Pancreas (tissue), 10 donors: ENCODE results near the gene ONECUT1. TPM values are rescaled to one million over a fixed set of nuclear protein-coding genes. Genes with fewer than 3 reads are reported as not detected.

ENCODE experiments used
- ATAC-seq, 4 donors: fragments of 200-7000 bp; cut with Tn5 transposase; one replicate each; pipeline versions ENCODE4 v1.8.0 to v1.9.1; 2020; ENCODE audit warnings: mild to moderate bottlenecking in 4 of 4, moderate library complexity in 4 of 4
- DNase-seq, 6 donors: peaks; one replicate each; pipeline ENCODE4 v3.0.0-alpha.2; 2020
- FAIRE-seq: peaks from 2 replicates; lab custom pipeline; 2012; peaks lifted over from hg19 to GRCh38; lab: Jason Lieb, UNC
- H3K27ac ChIP-seq, 4 donors: fragments of 200-600 bp; sonication (generic); 1 replicate in 3 of 4; 2 replicates in 1 of 4; pipeline versions ENCODE4 v1.5.0 to v1.8.0; 2020
- H3K27me3 ChIP-seq, 4 donors: fragments of 200-600 bp; one replicate each; pipeline ENCODE4 v1.8.0; 2021
- H3K36me3 ChIP-seq, 3 donors: fragments of 200-600 bp; sonication (generic) in 1 of 3; one replicate each; pipeline versions ENCODE4 v1.5.0 to v1.8.0; 2020 to 2021
- H3K4me1 ChIP-seq, 3 donors: fragments of 200-600 bp; one replicate each; pipeline ENCODE4 v1.8.0; 2021
- H3K4me3 ChIP-seq, 4 donors: fragments of 200-600 bp; sonication (generic) in 2 of 4; one replicate each; pipeline versions ENCODE4 v1.5.0 to v1.8.0; 2020 to 2021
- H3K9me3 ChIP-seq, 4 donors: fragments of 200-600 bp; one replicate each; pipeline ENCODE4 v1.8.0; 2021
- CTCF ChIP-seq, 4 donors: fragments of 200-600 bp; sonication (generic) in 3 of 4; IDR thresholded peaks; one replicate each; pipeline versions ENCODE4 v1.5.0 to v1.8.0; 2021; ENCODE audit warnings: antibody characterized with exemption in 4 of 4
- WGBS, 2 donors: extraction: QIAGEN DNeasy Blood & Tissue Kit; methylation state at CpG; one replicate each; pipeline ENCODE4 v1.1.7; 2013; 5-methylcytosine and 5-hydroxymethylcytosine counted together
- intact Hi-C, 3 donors: fragments of 100-400 bp; cut with DNase I; formaldehyde crosslinking; loops; one replicate each; pipeline versions ENCODE4 v1.11.1 to v1.14.2; 2022
- polyA plus RNA-seq, 2 donors: library from polyadenylated mRNA; stranded (reverse); fragments of 200-250 nt; gene quantifications; one replicate each; pipeline ENCODE4 v1.2.3, GENCODE V29; 2013
- total RNA-seq, 6 donors: library from RNA; stranded (reverse); fragmentation: NEBNext Ultra II Directional in 4 of 6; extraction: Animal tissue kit (Norgen Biotek cat#: 25700) in 4 of 6; gene quantifications; one replicate each; pipeline versions ENCODE4 v1.2.1 to v1.2.4, GENCODE V29; 2021 to 2023
- donor health status: healthy with polysubstance abuse.
- donor health status: DM: no; HTN: no; CAD: no; lungs with moderate emphysema.
- donor health status: DM: no; HTN: no; CAD: no.
- donor health status: control.
- donor health status: control.
- donor health status: Bipolar disorder and iron deficiency.
- donor health status: DM: yes; HTN: yes; CAD: no.
- donor health status: DM: no; HTN: no; CAD: no.
- donor health status: DM: no; HTN: no; CAD: no.
- donor health status: DM: yes; HTN: yes; CAD: no.

ONECUT1 gene
- total and polyA plus RNA-seq, 8 donors, result 8.0 to 56.2 (median 36.8) TPM

GRCh38 chr15:52772766-52773165, 17.4 kb downstream of the ONECUT1 start:
- DNase-seq, result no peak
- ATAC-seq, result no peak
- Histone ChIP-seq H3K36me3 (no peaks in the 10 kb centered on the region), H3K9me3 (no peaks in the 10 kb centered on the region), H3K4me3 (no peak overlapping the region), H3K27ac (no peak overlapping the region), H3K4me1 (peaks cover 0 to 4% (median 4%) of the 10 kb centered on the region in 3 donors), H3K27me3 (no peaks in the 10 kb centered on the region)
- no peak for FAIRE-seq
- 50 to 60% methylated on average over 5 of the region's 5 CpGs for WGBS, 2 donors
- intact Hi-C loops, result no loop called here
- no peak for TF ChIP-seq CTCF (IDR thresholded peaks at IDR 0.05)

- ATAC-seq, result peak; percentile 38 to 74 (median 62)
- 43 to 49% methylated on average over 3 of the region's 3 CpGs for WGBS, 2 donors
- peaks cover 0 to 6% (median 0%) of the 10 kb centered on the region in 3 donors for H3K36me3 ChIP-seq
- no peak for DNase-seq
- TF ChIP-seq CTCF (IDR thresholded peaks at IDR 0.05), result no peak
- H3K27me3 ChIP-seq, result no peaks in the 10 kb centered on the region
- intact Hi-C loops, result no loop called here
- no peak for FAIRE-seq
- H3K27ac ChIP-seq, result no peak overlapping the region
- no peaks in the 10 kb centered on the region for H3K9me3 ChIP-seq
- H3K4me3 ChIP-seq, result no peak overlapping the region
- H3K4me1 ChIP-seq, result peaks cover 4 to 12% (median 5%) of the 10 kb centered on the region in 3 donors
These were observed 24.4 kb downstream of the ONECUT1 start for GRCh38 chr15:52765785-52766184.

GRCh38 chr15:52764731-52765130, 25.4 kb downstream of the ONECUT1 start:
- peaks cover 0 to 6% (median 0%) of the 10 kb centered on the region in 3 donors for H3K36me3 ChIP-seq
- no peak overlapping the region for H3K4me3 ChIP-seq
- no peaks in the 10 kb centered on the region for H3K27me3 ChIP-seq
- H3K4me1 ChIP-seq, result peaks cover 4 to 10% (median 5%) of the 10 kb centered on the region in 3 donors
- no peaks in the 10 kb centered on the region for H3K9me3 ChIP-seq
- DNase-seq (no peak), ATAC-seq (no peak), FAIRE-seq (no peak)
- intact Hi-C loops, result no loop called here
- TF ChIP-seq CTCF (IDR thresholded peaks at IDR 0.05), result no peak
- no peak overlapping the region for H3K27ac ChIP-seq
- WGBS, 2 donors, result 81 to 83% methylated on average over 5 of the region's 5 CpGs

GRCh38 chr15:52762621-52763020, 27.5 kb downstream of the ONECUT1 start:
- FAIRE-seq (no peak), ATAC-seq (no peak), DNase-seq (no peak)
- Histone ChIP-seq H3K4me3 (no peak overlapping the region), H3K4me1 (peaks cover 4 to 8% (median 5%) of the 10 kb centered on the region in 3 donors), H3K36me3 (peaks cover 0 to 6% (median 2%) of the 10 kb centered on the region in 3 donors), H3K9me3 (no peaks in the 10 kb centered on the region), H3K27ac (no peak overlapping the region), H3K27me3 (no peaks in the 10 kb centered on the region)
- intact Hi-C loops, result no loop called here
- TF ChIP-seq CTCF (IDR thresholded peaks at IDR 0.05), result no peak
- 63 to 69% methylated on average over 5 of the region's 5 CpGs for WGBS, 2 donors

- ATAC-seq (no peak), FAIRE-seq (no peak), DNase-seq (no peak)
- Histone ChIP-seq H3K4me1 (peaks cover 0 to 8% (median 4%) of the 10 kb centered on the region in 3 donors), H3K27ac (no peak overlapping the region), H3K9me3 (no peaks in the 10 kb centered on the region), H3K36me3 (peaks cover 0 to 22% (median 9%) of the 10 kb centered on the region in 3 donors), H3K4me3 (no peak overlapping the region), H3K27me3 (no peaks in the 10 kb centered on the region)
- intact Hi-C loops, result no loop called here
- 92 to 94% methylated on average over 1 of the region's 1 CpG for WGBS, 2 donors
- no peak for TF ChIP-seq CTCF (IDR thresholded peaks at IDR 0.05)
These were observed 29.6 kb downstream of the ONECUT1 start for GRCh38 chr15:52760562-52760961.
